WTC11 (cell line): ENCODE data around the gene ARL8A. TPM values are rescaled to one million over a fixed set of nuclear protein-coding genes. Genes with fewer than 3 reads are reported as not detected.

ENCODE experiments used
- ATAC-seq: fragments of 200-7000 bp; cut with Tn5 transposase; 2 replicates; pipeline ENCODE4 v1.10.0; 2021; ENCODE audit warnings: mild to moderate bottlenecking, moderate library complexity
- CTCF ChIA-PET: fragments of 300-600 bp; sonication (Branson Sonifier 250); formaldehyde crosslinking; loops from one replicate; lab custom pipeline; 2021; ENCODE audit warnings: antibody characterized with exemption; lab: Charles Lee
- POLR2A ChIA-PET: fragments of 350-600 bp; sonication (Branson Sonifier 250); formaldehyde crosslinking; loops from one replicate; lab custom pipeline; 2021; ENCODE audit warnings: antibody characterized with exemption; lab: Charles Lee
- DNase-seq: peaks from one replicate; pipeline ENCODE4 v3.0.0; 2021; ENCODE audit warnings: low spot score
- H3K27ac Mint-ChIP-seq: 2 replicates; pipeline ENCODE4 v1.8.0; 2021; ENCODE audit warnings: mixed read lengths
- H3K27me3 Mint-ChIP-seq: 2 replicates; pipeline ENCODE4 v1.8.0; 2021; ENCODE audit warnings: low read depth, mild to moderate bottlenecking, moderate library complexity, mixed read lengths
- H3K36me3 Mint-ChIP-seq: 2 replicates; pipeline ENCODE4 v1.8.0; 2021; ENCODE audit warnings: mixed read lengths
- H3K4me1 Mint-ChIP-seq: 2 replicates; pipeline ENCODE4 v1.8.0; 2022; ENCODE audit warnings: mixed read lengths
- H3K4me3 Mint-ChIP-seq: 2 replicates; pipeline ENCODE4 v1.8.0; 2021; ENCODE audit warnings: mild to moderate bottlenecking, moderate library complexity, mixed read lengths
- H3K9me3 Mint-ChIP-seq: 2 replicates; pipeline ENCODE4 v1.8.0; 2021; ENCODE audit warnings: mixed read lengths
- ATF1 ChIP-seq: sonication (generic); formaldehyde crosslinking; IDR thresholded peaks from 2 replicates; pipeline ENCODE4 v1.8.1; 2023; ENCODE audit warnings: mild to moderate bottlenecking, moderate library complexity, missing genetic modification reagents
- CREB1 ChIP-seq: sonication (generic); formaldehyde crosslinking; IDR thresholded peaks from 2 replicates; pipeline ENCODE4 v1.8.0; 2023; ENCODE audit warnings: mild to moderate bottlenecking, missing genetic modification reagents
- CREM ChIP-seq: sonication (generic); formaldehyde crosslinking; IDR thresholded peaks from 2 replicates; pipeline ENCODE4 v1.8.1; 2022; ENCODE audit warnings: mild to moderate bottlenecking, missing genetic modification reagents, moderate library complexity
- ETV6 ChIP-seq: sonication (generic); formaldehyde crosslinking; IDR thresholded peaks from 2 replicates; pipeline ENCODE4 v1.8.1; 2022; ENCODE audit warnings: mild to moderate bottlenecking, missing genetic modification reagents
- GABPB1 ChIP-seq: sonication (generic); formaldehyde crosslinking; IDR thresholded peaks from 2 replicates; pipeline ENCODE4 v1.8.1; 2023; ENCODE audit warnings: mild to moderate bottlenecking, missing genetic modification reagents
- IRF2 ChIP-seq: sonication (generic); formaldehyde crosslinking; IDR thresholded peaks from 2 replicates; pipeline ENCODE4 v1.8.0; 2022; ENCODE audit warnings: low read depth, missing genetic modification reagents, borderline replicate concordance
- KAT7 ChIP-seq: sonication (generic); formaldehyde crosslinking; IDR thresholded peaks from 2 replicates; pipeline ENCODE4 v1.8.1; 2023; ENCODE audit warnings: missing genetic modification reagents, mild to moderate bottlenecking, borderline replicate concordance
- MYBL2 ChIP-seq: sonication (generic); formaldehyde crosslinking; IDR thresholded peaks from 2 replicates; pipeline ENCODE4 v1.8.1; 2023; ENCODE audit warnings: mild to moderate bottlenecking, moderate library complexity, missing genetic modification reagents
- NFATC4 ChIP-seq: fragments of 250-450 bp; sonication (Bioruptor Pico); IDR thresholded peaks from 2 replicates; pipeline ENCODE4 v1.9.0; 2021; ENCODE audit warnings: mild to moderate bottlenecking
- NFYB ChIP-seq: sonication (generic); formaldehyde crosslinking; conservative IDR thresholded peaks from 2 replicates; pipeline ENCODE4 v1.8.0; 2022; ENCODE audit warnings: low read depth, missing genetic modification reagents
- NR3C1 ChIP-seq: sonication (generic); formaldehyde crosslinking; conservative IDR thresholded peaks from 2 replicates; pipeline ENCODE4 v1.8.1; 2023; ENCODE audit warnings: low read depth, mild to moderate bottlenecking, missing genetic modification reagents
- PRRX2 ChIP-seq: fragments of 250-450 bp; sonication (Bioruptor Pico); IDR thresholded peaks from 2 replicates; pipeline ENCODE4 v1.8.0; 2021; ENCODE audit warnings: mild to moderate bottlenecking
- RORB ChIP-seq: fragments of 250-450 bp; sonication (Bioruptor Pico); IDR thresholded peaks from 2 replicates; pipeline ENCODE4 v1.9.0; 2021; ENCODE audit warnings: mild to moderate bottlenecking
- TCF7 ChIP-seq: sonication (generic); formaldehyde crosslinking; IDR thresholded peaks from 2 replicates; pipeline ENCODE4 v1.8.0; 2022; ENCODE audit warnings: mild to moderate bottlenecking, low read depth, missing genetic modification reagents, moderate library complexity
- TP53 ChIP-seq: sonication (generic); formaldehyde crosslinking; IDR thresholded peaks from 2 replicates; pipeline ENCODE4 v1.8.1; 2023; ENCODE audit warnings: mild to moderate bottlenecking, missing genetic modification reagents
- ZNF263 ChIP-seq: sonication (generic); formaldehyde crosslinking; IDR thresholded peaks from 2 replicates; pipeline ENCODE4 v1.8.1; 2022; ENCODE audit warnings: low read depth, mild to moderate bottlenecking, moderate library complexity, missing genetic modification reagents
- ZNF416 ChIP-seq: fragments of 250-450 bp; sonication (Bioruptor Pico); IDR thresholded peaks from 2 replicates; pipeline ENCODE4 v1.9.0; 2021; ENCODE audit warnings: mild to moderate bottlenecking, inconsistent platforms
- total RNA-seq: library from RNA; stranded (reverse); gene quantifications from 3 replicates; pipeline ENCODE4 v1.2.3, GENCODE V29; 2021
- TF ChIP-seq, protein P1 (sequence below): sonication (generic); formaldehyde crosslinking; conservative IDR thresholded peaks from 2 replicates; pipeline ENCODE4 v1.8.1; 2022; ENCODE audit warnings: mild to moderate bottlenecking, missing genetic modification reagents
- TF ChIP-seq, protein P2 (sequence below): sonication (generic); formaldehyde crosslinking; IDR thresholded peaks from 2 replicates; pipeline ENCODE4 v1.8.1; 2023; ENCODE audit warnings: mild to moderate bottlenecking, missing genetic modification reagents, moderate library complexity
- TF ChIP-seq, protein P3 (sequence below): fragments of 250-450 bp; sonication (Bioruptor Pico); IDR thresholded peaks from 2 replicates; pipeline ENCODE4 v1.8.0; 2021; ENCODE audit warnings: mild to moderate bottlenecking
- TF ChIP-seq, protein P4 (sequence below): fragments of 250-450 bp; sonication (Bioruptor Pico); IDR thresholded peaks from 2 replicates; pipeline ENCODE4 v1.9.0; 2021; ENCODE audit warnings: mild to moderate bottlenecking
- TF ChIP-seq, protein P5 (sequence below): sonication (generic); formaldehyde crosslinking; IDR thresholded peaks from 2 replicates; pipeline ENCODE4 v1.8.0; 2023; ENCODE audit warnings: missing genetic modification reagents
- TF ChIP-seq, protein P6 (sequence below): sonication (generic); formaldehyde crosslinking; IDR thresholded peaks from 2 replicates; pipeline ENCODE4 v1.8.1; 2022; ENCODE audit warnings: low read depth, missing genetic modification reagents, borderline replicate concordance
- TF ChIP-seq, protein P7 (sequence below): sonication (generic); formaldehyde crosslinking; IDR thresholded peaks from 2 replicates; pipeline ENCODE4 v1.8.1; 2022; ENCODE audit warnings: low read depth, mild to moderate bottlenecking, moderate library complexity, missing genetic modification reagents, borderline replicate concordance

The ARL8A gene
- total RNA-seq, 1 experiment from 2014 or later, result 47.2 TPM

DNA sequence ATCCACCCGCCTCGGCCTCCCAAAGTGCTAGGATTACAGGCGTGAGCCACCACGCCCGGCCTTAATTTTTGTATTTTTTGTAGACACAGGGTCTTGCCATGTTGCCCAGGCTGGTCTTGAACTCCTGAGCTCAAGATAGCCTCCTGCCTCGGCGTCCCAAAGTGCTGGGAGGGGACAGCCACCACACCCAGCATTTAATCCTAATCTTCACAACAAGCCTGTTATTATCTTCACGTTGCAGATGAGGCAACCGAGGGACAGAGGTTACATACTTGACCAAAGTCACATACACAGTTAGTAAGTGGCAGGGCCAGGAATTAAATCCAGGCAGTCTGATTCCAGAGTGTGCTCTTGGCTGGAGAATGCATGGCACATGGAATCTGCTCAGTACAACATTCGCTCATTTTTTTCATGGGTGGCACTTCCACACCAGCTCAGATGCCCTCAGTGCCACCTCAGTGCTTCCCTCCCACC, 26.6 kb downstream of the ARL8A start:
- no peak for TF ChIP-seq ATF1 (CRISPR knock-in tag)
- TF ChIP-seq CREM (CRISPR knock-in tag), result no peak
- no peak for TF ChIP-seq NFYB (CRISPR knock-in tag)
- no peak for TF ChIP-seq TP53
- TF ChIP-seq CREB1 (CRISPR knock-in tag), result no peak
- TF ChIP-seq TCF7 (CRISPR knock-in tag), result no peak
- TF ChIP-seq, protein P1, sequence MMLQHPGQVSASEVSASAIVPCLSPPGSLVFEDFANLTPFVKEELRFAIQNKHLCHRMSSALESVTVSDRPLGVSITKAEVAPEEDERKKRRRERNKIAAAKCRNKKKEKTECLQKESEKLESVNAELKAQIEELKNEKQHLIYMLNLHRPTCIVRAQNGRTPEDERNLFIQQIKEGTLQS (CRISPR knock-in tag), result no peak
- TF ChIP-seq, protein P2, sequence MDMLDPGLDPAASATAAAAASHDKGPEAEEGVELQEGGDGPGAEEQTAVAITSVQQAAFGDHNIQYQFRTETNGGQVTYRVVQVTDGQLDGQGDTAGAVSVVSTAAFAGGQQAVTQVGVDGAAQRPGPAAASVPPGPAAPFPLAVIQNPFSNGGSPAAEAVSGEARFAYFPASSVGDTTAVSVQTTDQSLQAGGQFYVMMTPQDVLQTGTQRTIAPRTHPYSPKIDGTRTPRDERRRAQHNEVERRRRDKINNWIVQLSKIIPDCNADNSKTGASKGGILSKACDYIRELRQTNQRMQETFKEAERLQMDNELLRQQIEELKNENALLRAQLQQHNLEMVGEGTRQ, result no peak
- TF ChIP-seq MYBL2 (CRISPR knock-in tag), result no peak
- TF ChIP-seq, protein P3, sequence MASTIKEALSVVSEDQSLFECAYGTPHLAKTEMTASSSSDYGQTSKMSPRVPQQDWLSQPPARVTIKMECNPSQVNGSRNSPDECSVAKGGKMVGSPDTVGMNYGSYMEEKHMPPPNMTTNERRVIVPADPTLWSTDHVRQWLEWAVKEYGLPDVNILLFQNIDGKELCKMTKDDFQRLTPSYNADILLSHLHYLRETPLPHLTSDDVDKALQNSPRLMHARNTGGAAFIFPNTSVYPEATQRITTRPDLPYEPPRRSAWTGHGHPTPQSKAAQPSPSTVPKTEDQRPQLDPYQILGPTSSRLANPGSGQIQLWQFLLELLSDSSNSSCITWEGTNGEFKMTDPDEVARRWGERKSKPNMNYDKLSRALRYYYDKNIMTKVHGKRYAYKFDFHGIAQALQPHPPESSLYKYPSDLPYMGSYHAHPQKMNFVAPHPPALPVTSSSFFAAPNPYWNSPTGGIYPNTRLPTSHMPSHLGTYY (CRISPR knock-in tag), result no peak
- no peak for TF ChIP-seq ETV6 (CRISPR knock-in tag)
- no peak overlapping the region for H3K4me3 Mint-ChIP-seq

DNA sequence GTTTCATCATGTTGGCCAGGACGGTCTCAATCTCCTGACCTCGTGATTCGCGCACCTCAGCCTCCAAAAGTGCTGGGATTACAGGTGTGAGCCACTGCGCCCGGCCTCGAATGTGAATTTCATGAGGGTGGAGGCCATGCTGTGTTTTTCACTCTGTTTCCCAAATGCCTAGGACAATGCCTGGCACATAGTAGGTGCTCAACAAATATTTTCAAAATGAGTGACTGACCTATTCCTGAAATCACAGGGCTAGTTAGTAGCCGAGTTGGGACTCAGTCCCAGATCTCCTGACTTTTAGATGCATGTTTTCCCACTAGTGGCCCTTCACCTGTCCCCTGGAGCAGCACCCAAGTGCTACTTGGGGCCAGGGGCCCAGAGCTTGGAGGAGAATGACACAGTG, 28.2 kb downstream of the ARL8A start:
- ChIA-PET CTCF (interaction anchor here (3.2 to 14.3 kb wide), 3 partner anchors 108 to 220 kb away, joined by 22 to 149 read pairs (median 120); partner anchors contain the start of gene ELF3), POLR2A (no interaction called here)
- no peaks in the 10 kb centered on the region for H3K36me3 Mint-ChIP-seq
- H3K9me3 Mint-ChIP-seq, result no peaks in the 10 kb centered on the region
- TF ChIP-seq PRRX2 (CRISPR knock-in tag) (no peak), IRF2 (CRISPR knock-in tag) (no peak), KAT7 (CRISPR knock-in tag) (no peak), ZNF263 (CRISPR knock-in tag) (no peak), ATF1 (CRISPR knock-in tag) (no peak), ETV6 (CRISPR knock-in tag) (no peak), NR3C1 (CRISPR knock-in tag) (no peak), ZNF416 (no peak), NFATC4 (CRISPR knock-in tag) (no peak), RORB (CRISPR knock-in tag) (no peak), GABPB1 (CRISPR knock-in tag) (no peak)
- TF ChIP-seq, protein P4, sequence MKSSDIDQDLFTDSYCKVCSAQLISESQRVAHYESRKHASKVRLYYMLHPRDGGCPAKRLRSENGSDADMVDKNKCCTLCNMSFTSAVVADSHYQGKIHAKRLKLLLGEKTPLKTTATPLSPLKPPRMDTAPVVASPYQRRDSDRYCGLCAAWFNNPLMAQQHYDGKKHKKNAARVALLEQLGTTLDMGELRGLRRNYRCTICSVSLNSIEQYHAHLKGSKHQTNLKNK (CRISPR knock-in tag), result no peak
- TF ChIP-seq, protein P5, sequence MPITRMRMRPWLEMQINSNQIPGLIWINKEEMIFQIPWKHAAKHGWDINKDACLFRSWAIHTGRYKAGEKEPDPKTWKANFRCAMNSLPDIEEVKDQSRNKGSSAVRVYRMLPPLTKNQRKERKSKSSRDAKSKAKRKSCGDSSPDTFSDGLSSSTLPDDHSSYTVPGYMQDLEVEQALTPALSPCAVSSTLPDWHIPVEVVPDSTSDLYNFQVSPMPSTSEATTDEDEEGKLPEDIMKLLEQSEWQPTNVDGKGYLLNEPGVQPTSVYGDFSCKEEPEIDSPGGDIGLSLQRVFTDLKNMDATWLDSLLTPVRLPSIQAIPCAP (CRISPR knock-in tag), result no peak
- TF ChIP-seq, protein P6, sequence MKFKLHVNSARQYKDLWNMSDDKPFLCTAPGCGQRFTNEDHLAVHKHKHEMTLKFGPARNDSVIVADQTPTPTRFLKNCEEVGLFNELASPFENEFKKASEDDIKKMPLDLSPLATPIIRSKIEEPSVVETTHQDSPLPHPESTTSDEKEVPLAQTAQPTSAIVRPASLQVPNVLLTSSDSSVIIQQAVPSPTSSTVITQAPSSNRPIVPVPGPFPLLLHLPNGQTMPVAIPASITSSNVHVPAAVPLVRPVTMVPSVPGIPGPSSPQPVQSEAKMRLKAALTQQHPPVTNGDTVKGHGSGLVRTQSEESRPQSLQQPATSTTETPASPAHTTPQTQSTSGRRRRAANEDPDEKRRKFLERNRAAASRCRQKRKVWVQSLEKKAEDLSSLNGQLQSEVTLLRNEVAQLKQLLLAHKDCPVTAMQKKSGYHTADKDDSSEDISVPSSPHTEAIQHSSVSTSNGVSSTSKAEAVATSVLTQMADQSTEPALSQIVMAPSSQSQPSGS (CRISPR knock-in tag), result no peak
- TF ChIP-seq, protein P7, sequence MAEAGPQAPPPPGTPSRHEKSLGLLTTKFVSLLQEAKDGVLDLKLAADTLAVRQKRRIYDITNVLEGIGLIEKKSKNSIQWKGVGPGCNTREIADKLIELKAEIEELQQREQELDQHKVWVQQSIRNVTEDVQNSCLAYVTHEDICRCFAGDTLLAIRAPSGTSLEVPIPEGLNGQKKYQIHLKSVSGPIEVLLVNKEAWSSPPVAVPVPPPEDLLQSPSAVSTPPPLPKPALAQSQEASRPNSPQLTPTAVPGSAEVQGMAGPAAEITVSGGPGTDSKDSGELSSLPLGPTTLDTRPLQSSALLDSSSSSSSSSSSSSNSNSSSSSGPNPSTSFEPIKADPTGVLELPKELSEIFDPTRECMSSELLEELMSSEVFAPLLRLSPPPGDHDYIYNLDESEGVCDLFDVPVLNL, result no peak
- no peak for ATAC-seq
- H3K27ac Mint-ChIP-seq, result no peak overlapping the region
- no peaks in the 10 kb centered on the region for H3K27me3 Mint-ChIP-seq
- H3K4me1 Mint-ChIP-seq, result peaks cover 17% of the 10 kb centered on the region
- DNase-seq, result no peak
- H3K4me3 Mint-ChIP-seq, result no peak overlapping the region

More for the DNA sequence above, 26.6 kb downstream of the ARL8A start:
- no peak for DNase-seq
- H3K27ac Mint-ChIP-seq, result no peak overlapping the region
- ATAC-seq, result no peak
- H3K27me3 Mint-ChIP-seq, result no peaks in the 10 kb centered on the region
- CTCF ChIA-PET, result interaction anchor here (0.6 to 14.3 kb wide), 13 partner anchors 12 to 229 kb away, joined by 3 to 149 read pairs (median 5); partner anchors contain the start of genes ELF3 and SHISA4
- POLR2A ChIA-PET, result interaction anchor here (0.7 to 1.5 kb wide), 2 partner anchors 108 to 110 kb away, joined by 3 to 6 read pairs; partner anchors contain the start of gene ELF3
- H3K9me3 Mint-ChIP-seq, result no peaks in the 10 kb centered on the region
- no peaks in the 10 kb centered on the region for H3K36me3 Mint-ChIP-seq
- peaks cover 17% of the 10 kb centered on the region for H3K4me1 Mint-ChIP-seq
